Stimulated activated CD8-positive, alpha-beta memory T cell treated with anti-CD3 and anti-CD28 coated beads, Interleukin-7, amount 100 ng/mL, for 4 hours (primary cell): ENCODE data around the gene CD96.
A peak's percentile ranks its signal among the peaks of the same experiment; 100 is the strongest.
"Not testable (repeated sequence)": the region's sequence is repeated elsewhere in the genome, so short reads cannot be mapped to it uniquely, and the experiment has no call there.

ENCODE experiments used
- DNase-seq, 2 donors: peaks; one replicate each; pipeline ENCODE4 v3.0.0-alpha.2; 2020; ENCODE audit warnings: low read depth in 2 of 2

CD96 gene

GRCh38 chr3:111541911-111542483 lies at the start of gene CD96:
CD96 (plus strand) TSS chr3:111542197; CDS start chr3:111542249, 52 bp downstream.
- peak; percentile 57 to 71 for DNase-seq

GRCh38 chr3:111493276-111493675 lies 48.7 kb upstream of the CD96 start:
- no peak for DNase-seq

- DNase-seq = no peak
Observed at GRCh38 chr3:111496894-111497559, 45.0 kb upstream of the CD96 start.

- no peak for DNase-seq
Observed at GRCh38 chr3:111498022-111498421, 44.0 kb upstream of the CD96 start.

GRCh38 chr3:111506435-111506834 lies 35.6 kb upstream of the CD96 start:
- DNase-seq = no peak

GRCh38 chr3:111509308-111509707 lies 32.7 kb upstream of the CD96 start:
- no peak for DNase-seq

- no peak for DNase-seq
Observed at GRCh38 chr3:111517801-111518200, 24.2 kb upstream of the CD96 start.

GRCh38 chr3:111519178-111519855 lies 22.7 kb upstream of the CD96 start:
- no peak for DNase-seq

GRCh38 chr3:111521891-111522290 lies 20.1 kb upstream of the CD96 start:
- DNase-seq = no peak

GRCh38 chr3:111524486-111524885 lies 17.5 kb upstream of the CD96 start:
- not testable (repeated sequence) for DNase-seq

- DNase-seq = no peak
Observed at GRCh38 chr3:111531446-111531845, 10.6 kb upstream of the CD96 start.

- no peak for DNase-seq
Observed at GRCh38 chr3:111534701-111535100, 7.3 kb upstream of the CD96 start.

GRCh38 chr3:111538111-111538510 lies 3.9 kb upstream of the CD96 start:
- DNase-seq = no peak

GRCh38 chr3:111538681-111539083 lies 3.3 kb upstream of the CD96 start:
- no peak for DNase-seq

GRCh38 chr3:111539351-111540331 lies 2.4 kb upstream of the CD96 start:
- peak; percentile 35 to 43 for DNase-seq

GRCh38 chr3:111541391-111541790 lies 606 bp upstream of the CD96 start:
- DNase-seq = no peak

GRCh38 chr3:111542611-111543300 lies 759 bp downstream of the CD96 start:
- no peak for DNase-seq

- DNase-seq = no peak
Observed at GRCh38 chr3:111545349-111545748, 3.4 kb downstream of the CD96 start.

GRCh38 chr3:111547631-111548030 lies 5.6 kb downstream of the CD96 start:
- no peak for DNase-seq

GRCh38 chr3:111548092-111548491 lies 6.1 kb downstream of the CD96 start:
- DNase-seq = no peak

GRCh38 chr3:111548756-111549155 lies 6.8 kb downstream of the CD96 start:
- no peak for DNase-seq
